GM06990 (cell line): ENCODE results near the gene PRSS2.

ENCODE experiments used
- DNase-seq: peaks from one replicate; pipeline ENCODE4 v3.0.0-alpha.2; 2011; ENCODE audit not compliant: insufficient read length; ENCODE audit errors: extremely low read depth
- H3K27me3 ChIP-seq: replicated peaks from 2 replicates; pipeline ENCODE4 v1.6.0; 2011; ENCODE audit warnings: low read length; ENCODE audit not compliant: control insufficient read depth, insufficient read depth
- H3K36me3 ChIP-seq: 2 replicates; pipeline ENCODE4 v1.5.1; 2011; ENCODE audit warnings: low read length; ENCODE audit not compliant: control insufficient read depth, insufficient read depth
- H3K4me3 ChIP-seq: replicated peaks from 2 replicates; pipeline ENCODE4 v1.5.1; 2011; ENCODE audit warnings: low read depth, mild to moderate bottlenecking, control low read depth, low read length
- CTCF ChIP-seq: IDR thresholded peaks from 2 replicates; pipeline ENCODE4 v1.5.1; 2011; ENCODE audit warnings: low read length, control low read depth, mild to moderate bottlenecking, inconsistent platforms; ENCODE audit not compliant: insufficient read depth, poor library complexity, severe bottlenecking

PRSS2 gene

GRCh38 chr7:142808802-142809583, 38.2 kb downstream of the PRSS2 start:
- H3K36me3 ChIP-seq = no peaks in the 10 kb centered on the region
- H3K4me3 ChIP-seq = no peak overlapping the region; the same call in 1 of the 2 replicates
- TF ChIP-seq CTCF = no peak
- DNase-seq = peak; percentile 88
- no peaks in the 10 kb centered on the region for H3K27me3 ChIP-seq

- TF ChIP-seq CTCF = no peak
- no peak overlapping the region for H3K4me3 ChIP-seq
- H3K27me3 ChIP-seq = no peaks in the 10 kb centered on the region
- DNase-seq = no peak
- H3K36me3 ChIP-seq = no peaks in the 10 kb centered on the region
Measured at GRCh38 chr7:142809671-142810070, 38.9 kb downstream of the PRSS2 start.

GRCh38 chr7:142811154-142811737, 40.5 kb downstream of the PRSS2 start:
- H3K36me3 ChIP-seq = no peaks in the 10 kb centered on the region
- peak; percentile 62 for TF ChIP-seq CTCF
- no peaks in the 10 kb centered on the region for H3K27me3 ChIP-seq
- DNase-seq = peak; percentile 39
- no peak overlapping the region for H3K4me3 ChIP-seq

GRCh38 chr7:142812437-142813215, 41.9 kb downstream of the PRSS2 start:
- Histone ChIP-seq H3K4me3 (no peak overlapping the region), H3K36me3 (no peaks in the 10 kb centered on the region), H3K27me3 (no peaks in the 10 kb centered on the region)
- peak; percentile 26 for DNase-seq
- TF ChIP-seq CTCF = no peak

GRCh38 chr7:142813226-142813625, 42.5 kb downstream of the PRSS2 start:
- TF ChIP-seq CTCF = no peak
- Histone ChIP-seq H3K27me3 (no peaks in the 10 kb centered on the region), H3K36me3 (no peaks in the 10 kb centered on the region), H3K4me3 (no peak overlapping the region)
- no peak for DNase-seq
